Stimulated activated naive CD8-positive, alpha-beta T cell treated with anti-CD3 and anti-CD28 coated beads, Interleukin-15, amount 100 ng/mL, for 72 hours (primary cell): ENCODE results near the gene USP5.
A peak's percentile ranks its signal among the peaks of the same experiment; 100 is the strongest.

Source experiments
- ATAC-seq: fragments of 150-1000 bp; cut with Tn5 transposase; 2 replicates; pipeline ENCODE4 v1.10.0; 2021; ENCODE audit warnings: mild to moderate bottlenecking, moderate library complexity
- DNase-seq, 2 donors: peaks; one replicate each; pipeline ENCODE4 v3.0.0; 2021 to 2022
- H3K27ac Mint-ChIP-seq, 2 donors: one replicate each; pipeline ENCODE4 v1.8.0; 2022; ENCODE audit warnings: mild to moderate bottlenecking in 2 of 2, mixed read lengths in 2 of 2, moderate library complexity in 2 of 2
- H3K27me3 Mint-ChIP-seq: one replicate; pipeline ENCODE4 v1.8.0; 2022; ENCODE audit warnings: mixed read lengths
- H3K4me1 Mint-ChIP-seq: one replicate; pipeline ENCODE4 v1.8.0; 2022; ENCODE audit warnings: mild to moderate bottlenecking, mixed read lengths
- H3K4me3 Mint-ChIP-seq, 2 donors: one replicate each; pipeline ENCODE4 v1.8.0; 2022; ENCODE audit warnings: mild to moderate bottlenecking in 2 of 2, mixed read lengths in 2 of 2, moderate library complexity in 1 of 2
- H3K9me3 Mint-ChIP-seq, 2 donors: one replicate each; pipeline ENCODE4 v1.8.0; 2022; ENCODE audit warnings: mixed read lengths in 2 of 2

Gene USP5

DNA sequence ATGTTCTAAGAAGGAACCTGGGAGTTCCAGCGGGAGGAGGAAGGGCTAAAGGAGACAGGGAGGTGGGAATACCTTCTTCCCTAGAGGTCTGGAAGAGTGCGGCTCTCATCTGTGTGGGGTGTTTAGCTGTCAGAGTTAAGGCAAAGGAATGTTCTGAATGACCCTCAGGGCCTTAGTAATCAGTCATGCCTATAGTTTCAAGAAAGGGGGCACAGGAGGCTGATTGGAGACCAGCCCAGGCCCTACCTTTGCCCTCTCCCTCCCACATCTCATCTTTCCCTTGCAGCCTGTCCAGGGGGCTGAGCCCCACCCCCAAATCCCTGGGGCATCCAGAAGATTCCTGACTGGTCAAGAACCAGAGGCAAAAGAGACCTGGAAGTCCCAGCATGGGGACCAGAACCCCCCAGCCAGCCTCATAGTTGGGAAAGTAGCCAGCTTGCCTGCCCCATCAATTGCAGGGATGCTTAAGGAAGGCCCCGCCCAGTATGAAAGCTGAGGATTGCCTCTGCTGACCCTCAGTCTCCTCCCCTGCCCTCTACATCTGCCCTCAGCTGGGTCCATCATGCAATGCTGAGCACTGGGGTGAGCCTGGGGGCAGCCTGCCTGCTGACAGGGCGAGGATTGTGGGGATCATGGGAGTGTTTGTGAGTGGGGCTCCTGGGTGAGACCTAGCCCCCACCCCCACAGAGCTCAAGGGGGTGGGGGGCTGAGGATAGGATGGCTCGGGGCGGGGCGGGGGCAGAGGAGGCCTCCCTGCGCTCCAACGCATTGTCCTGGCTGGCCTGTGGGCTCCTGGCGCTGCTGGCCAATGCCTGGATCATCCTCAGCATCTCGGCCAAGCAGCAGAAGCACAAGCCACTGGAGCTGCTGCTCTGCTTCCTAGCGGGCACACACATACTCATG is 28.5 kb upstream of the USP5 start:
- DNase-seq (no peak), ATAC-seq (no peak)
- Mint-ChIP-seq H3K27ac (no peak overlapping the region), H3K4me1 (peaks cover 38% of the 10 kb centered on the region), H3K4me3 (no peak overlapping the region), H3K27me3 (peaks cover 83% of the 10 kb centered on the region), H3K9me3 (no peaks in the 10 kb centered on the region)

DNA sequence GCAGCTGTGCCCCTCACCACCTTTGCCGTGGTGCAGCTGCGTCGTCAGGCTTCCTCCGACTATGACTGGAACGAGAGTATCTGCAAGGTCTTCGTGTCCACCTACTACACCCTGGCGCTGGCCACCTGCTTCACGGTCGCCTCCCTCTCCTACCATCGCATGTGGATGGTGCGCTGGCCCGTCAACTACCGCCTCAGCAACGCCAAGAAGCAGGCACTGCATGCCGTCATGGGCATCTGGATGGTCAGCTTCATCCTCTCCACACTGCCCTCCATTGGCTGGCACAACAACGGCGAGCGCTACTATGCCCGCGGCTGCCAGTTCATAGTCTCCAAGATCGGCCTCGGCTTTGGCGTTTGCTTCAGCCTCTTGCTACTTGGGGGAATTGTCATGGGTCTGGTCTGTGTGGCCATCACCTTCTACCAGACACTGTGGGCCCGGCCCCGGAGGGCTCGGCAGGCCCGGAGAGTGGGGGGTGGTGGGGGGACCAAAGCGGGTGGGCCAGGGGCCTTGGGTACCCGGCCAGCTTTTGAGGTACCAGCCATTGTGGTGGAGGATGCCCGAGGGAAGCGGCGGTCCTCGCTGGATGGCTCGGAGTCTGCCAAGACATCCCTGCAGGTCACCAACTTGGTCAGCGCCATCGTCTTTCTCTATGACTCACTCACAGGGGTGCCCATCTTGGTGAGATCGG is 27.7 kb upstream of the USP5 start:
- ATAC-seq (no peak), DNase-seq (no peak)
- H3K27me3 Mint-ChIP-seq = peaks cover 91% of the 10 kb centered on the region
- no peak overlapping the region for H3K4me3 Mint-ChIP-seq
- H3K4me1 Mint-ChIP-seq = peaks cover 44% of the 10 kb centered on the region
- H3K9me3 Mint-ChIP-seq = no peaks in the 10 kb centered on the region
- no peak overlapping the region for H3K27ac Mint-ChIP-seq

- Mint-ChIP-seq H3K4me1 (peaks cover 50% of the 10 kb centered on the region), H3K27ac (no peak overlapping the region), H3K9me3 (no peaks in the 10 kb centered on the region), H3K27me3 (peaks cover 98% of the 10 kb centered on the region), H3K4me3 (no peak overlapping the region)
- DNase-seq = no peak
- no peak for ATAC-seq
These were observed 27.0 kb upstream of the USP5 start for GRCh38 chr12:6824901-6825381.

GRCh38 chr12:6825398-6826124 is 26.4 kb upstream of the USP5 start:
- DNase-seq (peak; percentile 80 to 81), ATAC-seq (peak; percentile 67)
- Mint-ChIP-seq H3K27ac (no peak overlapping the region), H3K27me3 (peaks cover 100% of the 10 kb centered on the region), H3K4me3 (peak overlapping the region; percentile 2 to 17), H3K9me3 (no peaks in the 10 kb centered on the region), H3K4me1 (peaks cover 50% of the 10 kb centered on the region)

DNA sequence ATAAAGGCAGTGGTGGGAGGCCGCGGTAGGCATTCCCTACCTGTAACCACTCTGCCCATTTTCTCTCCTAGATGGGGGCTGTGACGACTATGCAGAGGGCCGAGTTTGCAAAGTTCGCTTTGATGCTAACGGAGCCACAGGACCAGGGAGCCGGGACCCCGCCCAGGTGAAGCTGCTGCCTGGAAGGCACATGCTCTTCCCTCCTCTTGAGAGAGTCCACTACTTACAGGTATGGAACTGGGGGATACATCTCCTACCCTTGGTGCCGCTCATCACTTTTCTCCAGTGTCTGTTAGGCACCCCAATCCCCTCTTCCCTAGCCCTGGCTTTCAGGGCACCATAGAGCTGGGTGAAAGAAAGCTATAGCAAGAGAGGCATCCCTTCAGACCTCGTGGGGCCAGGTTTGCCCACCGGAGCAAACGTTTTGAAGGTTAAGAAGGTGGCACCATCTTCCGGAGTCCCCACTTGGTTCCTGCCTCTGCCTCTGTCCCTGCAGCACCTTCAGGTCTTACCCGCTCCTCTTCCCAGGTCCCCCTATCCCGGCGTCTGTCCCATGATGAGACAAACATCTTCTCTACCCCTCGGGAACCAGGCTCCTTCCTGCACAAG is 25.7 kb upstream of the USP5 start:
- H3K4me1 Mint-ChIP-seq = peaks cover 44% of the 10 kb centered on the region
- no peaks in the 10 kb centered on the region for H3K9me3 Mint-ChIP-seq
- H3K4me3 Mint-ChIP-seq = no peak overlapping the region
- no peak for ATAC-seq
- H3K27me3 Mint-ChIP-seq = peaks cover 100% of the 10 kb centered on the region
- no peak for DNase-seq
- no peak overlapping the region for H3K27ac Mint-ChIP-seq

GRCh38 chr12:6826734-6827436 is 25.1 kb upstream of the USP5 start:
- peaks cover 100% of the 10 kb centered on the region for H3K27me3 Mint-ChIP-seq
- peaks cover 38% of the 10 kb centered on the region for H3K4me1 Mint-ChIP-seq
- no peaks in the 10 kb centered on the region for H3K9me3 Mint-ChIP-seq
- peak overlapping the region; percentile 50 to 66 for H3K4me3 Mint-ChIP-seq
- no peak for DNase-seq
- ATAC-seq = no peak
- no peak overlapping the region for H3K27ac Mint-ChIP-seq

DNA sequence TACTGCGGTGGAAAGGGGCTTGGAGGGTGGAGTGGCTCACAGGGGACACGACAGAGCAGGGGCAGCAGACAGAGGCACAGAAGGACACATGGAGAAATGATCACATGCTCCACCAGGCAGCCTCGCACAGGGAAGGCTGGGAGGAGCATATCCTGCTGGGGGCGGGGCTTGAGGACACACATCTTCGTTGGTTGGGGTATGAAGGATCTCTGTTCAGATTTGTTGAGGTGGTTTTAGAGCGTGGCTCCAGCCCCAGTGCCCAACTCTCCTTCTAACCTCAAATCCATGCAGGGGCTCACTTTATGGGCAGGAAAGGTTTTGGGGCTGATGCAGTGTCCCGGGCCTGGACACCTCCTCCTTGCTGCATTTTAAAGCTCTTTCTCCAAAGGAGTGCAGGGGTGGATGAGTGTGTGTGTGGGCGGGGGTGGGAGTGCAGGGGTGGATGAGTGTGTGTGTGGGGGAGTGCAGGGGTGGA is 24.5 kb upstream of the USP5 start:
- peak overlapping the region; percentile 50 to 66 for H3K4me3 Mint-ChIP-seq
- peaks cover 34% of the 10 kb centered on the region for H3K4me1 Mint-ChIP-seq
- peaks cover 96% of the 10 kb centered on the region for H3K27me3 Mint-ChIP-seq
- H3K27ac Mint-ChIP-seq = no peak overlapping the region
- H3K9me3 Mint-ChIP-seq = no peaks in the 10 kb centered on the region
- ATAC-seq (no peak), DNase-seq (peak in 1 of 2 donors; percentile 22)

- Mint-ChIP-seq H3K4me3 (peak within 1 kb of the TSS; percentile 91 to 93), H3K27me3 (peaks cover 89% of the 10 kb centered on the region), H3K27ac (peak within 1 kb of the TSS; percentile 89 to 90), H3K4me1 (peaks cover 34% of the 10 kb centered on the region), H3K9me3 (no peaks in the 10 kb centered on the region)
- peak; percentile 53 for ATAC-seq
- DNase-seq = no peak
These were observed 23.8 kb upstream of the USP5 start, which contains the start of gene P3H3 for GRCh38 chr12:6827982-6828780. Gene P3H3, plus strand, starts transcription at chr12:6828407. Its CDS starts 34 bp downstream, at chr12:6828441.

- ATAC-seq (peak; percentile 68), DNase-seq (peak; percentile 48 to 57)
- peak overlapping the region; percentile 89 to 90 for H3K27ac Mint-ChIP-seq
- H3K4me1 Mint-ChIP-seq = peaks cover 34% of the 10 kb centered on the region
- no peaks in the 10 kb centered on the region for H3K9me3 Mint-ChIP-seq
- H3K4me3 Mint-ChIP-seq = peak overlapping the region; percentile 91 to 93
- peaks cover 81% of the 10 kb centered on the region for H3K27me3 Mint-ChIP-seq
These were observed 23.0 kb upstream of the USP5 start for GRCh38 chr12:6828781-6829535.

GRCh38 chr12:6829536-6830220 is 22.3 kb upstream of the USP5 start:
- ATAC-seq (no peak), DNase-seq (no peak)
- Mint-ChIP-seq H3K27ac (no peak overlapping the region), H3K27me3 (peaks cover 74% of the 10 kb centered on the region), H3K4me1 (peaks cover 39% of the 10 kb centered on the region), H3K9me3 (no peaks in the 10 kb centered on the region), H3K4me3 (peak overlapping the region; percentile 91 to 93)

GRCh38 chr12:6830286-6830890 is 21.6 kb upstream of the USP5 start:
- Mint-ChIP-seq H3K9me3 (no peaks in the 10 kb centered on the region), H3K4me3 (no peak overlapping the region), H3K27ac (peak overlapping the region in 1 of 2 donors; percentile 92), H3K27me3 (peaks cover 67% of the 10 kb centered on the region), H3K4me1 (peaks cover 37% of the 10 kb centered on the region)
- no peak for DNase-seq
- ATAC-seq = no peak

- ATAC-seq = no peak
These were observed 21.0 kb upstream of the USP5 start for GRCh38 chr12:6830999-6831398.

More at GRCh38 chr12:6830999-6831398, 21.0 kb upstream of the USP5 start:
- no peak for DNase-seq
- Mint-ChIP-seq H3K4me1 (peaks cover 38% of the 10 kb centered on the region), H3K4me3 (no peak overlapping the region), H3K9me3 (no peaks in the 10 kb centered on the region), H3K27me3 (peaks cover 61% of the 10 kb centered on the region), H3K27ac (peak overlapping the region in 1 of 2 donors; percentile 1)
